AG09319 (cell line): ENCODE measurements around the gene YWHAG.
"Not testable (repeated sequence)": the region's sequence is repeated elsewhere in the genome, so short reads cannot be mapped to it uniquely, and the experiment has no call there.

Experiments used
- DNase-seq: peaks from one replicate; pipeline ENCODE4 v3.0.0-alpha.2; 2010; ENCODE audit warnings: low read depth; ENCODE audit errors: extremely low read depth
- CTCF ChIP-seq: IDR thresholded peaks from 2 replicates; pipeline ENCODE4 v1.5.1; 2011; ENCODE audit warnings: low read depth, mild to moderate bottlenecking, inconsistent platforms, low read length, moderate library complexity

YWHAG gene

DNA sequence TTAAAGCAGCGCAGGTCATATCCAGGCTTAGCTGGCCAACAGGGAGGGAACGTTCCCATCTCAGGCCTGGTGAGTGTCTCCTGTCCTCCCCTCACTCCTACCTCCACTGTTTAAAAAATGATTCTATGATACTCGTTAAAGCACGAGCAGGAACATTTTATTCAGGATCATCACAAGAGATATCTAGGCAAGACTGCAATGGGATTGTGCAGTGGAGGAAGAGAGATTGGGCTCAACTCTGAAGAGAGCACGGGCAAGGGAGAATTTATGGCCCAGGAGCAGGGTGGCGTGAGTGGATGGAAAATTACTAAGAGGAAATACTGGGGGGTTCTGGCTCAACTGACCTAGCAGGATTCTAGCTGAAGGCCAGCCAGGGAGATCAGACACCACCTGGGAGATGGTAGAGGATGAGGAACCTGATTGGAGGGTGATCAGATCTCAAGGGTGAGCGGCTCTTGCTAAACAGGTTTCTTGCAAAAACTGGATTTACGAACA is 65.3 kb downstream of the YWHAG start:
- TF ChIP-seq CTCF, result no peak
- DNase-seq, result no peak

DNA sequence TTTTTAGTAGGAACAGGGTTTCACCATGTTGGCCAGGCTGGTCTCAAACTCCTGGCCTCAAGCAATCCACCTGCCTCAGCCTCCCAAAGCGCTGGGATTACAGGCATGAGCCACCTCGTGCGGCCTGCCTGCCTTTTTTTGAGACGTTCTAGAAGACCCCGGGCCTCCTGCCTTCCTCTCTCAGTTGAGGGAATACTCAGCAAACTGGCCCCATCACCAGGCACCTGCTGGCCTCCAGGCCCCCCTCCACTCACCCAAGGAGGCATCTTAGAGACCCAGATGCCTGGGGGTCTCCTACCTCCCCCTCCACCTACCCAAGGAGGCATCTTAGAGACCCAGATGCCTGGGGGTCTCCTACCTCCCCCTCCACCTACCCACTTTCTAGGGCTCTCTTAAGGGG is 65.9 kb downstream of the YWHAG start:
- DNase-seq, result not testable (repeated sequence)

DNA sequence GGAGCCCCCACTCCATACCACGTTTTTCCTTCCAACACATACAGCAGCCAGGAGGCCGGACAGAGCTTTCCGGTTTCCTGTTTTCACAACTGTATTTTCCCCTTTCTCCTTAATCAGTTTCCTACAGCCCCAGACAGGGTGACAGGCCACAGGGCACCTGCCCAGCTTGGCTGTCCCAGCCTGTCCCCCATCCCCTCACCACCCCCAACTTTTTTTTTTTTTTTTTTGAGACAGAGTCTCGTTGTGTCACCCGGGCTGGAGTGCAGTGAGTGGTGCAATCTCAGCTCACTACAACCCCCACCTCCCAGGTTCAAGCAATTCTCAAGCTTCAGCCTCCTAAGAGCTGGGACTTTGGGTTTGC is 66.6 kb downstream of the YWHAG start:
- TF ChIP-seq CTCF, result no peak
- no peak for DNase-seq

DNA sequence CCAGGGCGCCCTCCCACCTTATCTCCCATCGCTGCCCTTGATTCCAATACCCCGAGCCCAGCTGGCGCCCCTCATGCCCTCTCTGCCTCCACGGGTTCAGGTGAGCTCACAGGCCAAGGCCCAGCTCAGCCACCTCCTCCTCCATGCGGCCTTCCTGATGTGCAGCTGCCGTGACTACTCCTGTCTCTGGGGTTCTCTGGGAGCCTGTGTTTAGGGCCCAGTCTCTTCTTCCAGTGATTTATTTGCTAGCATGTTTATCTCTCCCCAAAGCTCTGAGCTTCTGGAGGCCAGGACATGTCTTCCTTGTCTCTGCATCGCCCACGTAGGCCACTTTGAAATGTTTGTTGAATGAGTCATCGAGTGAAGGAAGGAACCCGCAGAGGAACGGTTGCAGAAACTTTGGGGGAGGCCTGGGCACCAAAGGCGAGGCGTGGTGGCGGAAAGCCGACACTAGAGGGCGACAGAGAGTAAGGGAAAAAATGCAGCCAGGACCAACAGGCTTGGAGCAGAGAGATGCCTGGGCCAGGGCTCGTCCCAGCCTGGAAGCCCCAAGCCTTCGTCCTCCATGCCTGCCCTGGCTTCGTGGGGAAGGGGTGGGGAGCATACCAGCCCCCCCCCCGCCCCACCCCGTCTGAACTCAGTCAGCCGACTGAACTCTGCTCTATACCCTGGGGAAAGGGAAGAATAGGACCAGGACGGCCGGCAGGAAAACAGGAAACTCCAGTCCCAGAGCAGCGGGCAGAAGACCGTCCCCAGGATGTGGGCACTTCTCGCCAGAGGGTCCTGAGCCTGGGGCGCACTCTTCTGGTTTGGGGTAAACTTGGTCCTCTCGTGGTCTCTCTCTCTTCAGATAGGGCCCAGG is 67.2 kb downstream of the YWHAG start:
- TF ChIP-seq CTCF, result peak; percentile 93
- DNase-seq, result peak; percentile 85

GRCh38 chr7:76290847-76291350 is 67.9 kb downstream of the YWHAG start:
- DNase-seq, result not testable (repeated sequence)

- TF ChIP-seq CTCF, result no peak
- no peak for DNase-seq
Observed at GRCh38 chr7:76286842-76287403, 71.9 kb downstream of the YWHAG start.

DNA sequence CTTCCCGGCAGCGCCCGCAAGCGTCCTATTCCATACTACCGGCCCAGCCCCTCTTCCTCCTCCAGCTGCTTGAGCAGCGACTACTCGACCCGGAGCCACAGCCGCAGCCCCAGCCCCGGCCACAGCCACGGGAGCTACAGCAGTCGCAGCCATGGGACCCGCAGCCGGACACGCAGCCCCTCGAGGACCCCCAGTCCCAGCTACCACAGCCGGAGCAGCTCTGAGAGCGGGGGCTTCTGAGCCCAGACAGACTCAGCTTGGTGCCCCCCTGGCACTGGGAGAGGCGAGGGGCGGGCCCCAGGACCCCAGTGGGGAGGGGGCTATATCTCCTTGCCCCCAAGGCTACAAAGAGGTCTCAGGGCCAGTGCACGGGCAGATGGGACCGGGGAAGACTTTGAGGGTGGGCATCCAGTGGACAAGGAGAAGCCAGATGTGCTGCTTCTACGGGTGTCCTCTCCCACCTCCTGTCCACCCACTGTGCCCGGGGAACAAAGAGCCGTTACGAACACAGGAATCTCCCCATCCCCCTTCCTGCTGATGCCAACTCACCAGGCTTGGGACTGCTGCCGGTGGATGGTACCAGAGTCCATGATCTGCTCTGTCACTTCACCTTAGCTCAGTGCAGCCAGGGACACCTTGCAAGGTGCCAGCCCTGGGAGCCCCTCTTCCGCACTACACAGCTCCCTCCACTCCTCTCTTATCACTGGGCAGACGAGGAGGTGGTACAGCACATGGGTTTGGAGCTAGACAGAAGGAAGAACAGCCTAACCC is 73.0 kb downstream of the YWHAG start:
- no peak for DNase-seq
- no peak for TF ChIP-seq CTCF
